Astrocyte of the hippocampus (primary cell): ENCODE data around the gene AHRR.
"Not testable (repeated sequence)": the region's sequence is repeated elsewhere in the genome, so short reads cannot be mapped to it uniquely, and the experiment has no call there.

Experiments used
- DNase-seq: peaks from one replicate; pipeline ENCODE4 v3.0.0; 2011; ENCODE audit warnings: low read depth, low spot score

AHRR gene

GRCh38 chr5:366541-367357, 45.2 kb downstream of the AHRR start:
- no peak for DNase-seq

DNA sequence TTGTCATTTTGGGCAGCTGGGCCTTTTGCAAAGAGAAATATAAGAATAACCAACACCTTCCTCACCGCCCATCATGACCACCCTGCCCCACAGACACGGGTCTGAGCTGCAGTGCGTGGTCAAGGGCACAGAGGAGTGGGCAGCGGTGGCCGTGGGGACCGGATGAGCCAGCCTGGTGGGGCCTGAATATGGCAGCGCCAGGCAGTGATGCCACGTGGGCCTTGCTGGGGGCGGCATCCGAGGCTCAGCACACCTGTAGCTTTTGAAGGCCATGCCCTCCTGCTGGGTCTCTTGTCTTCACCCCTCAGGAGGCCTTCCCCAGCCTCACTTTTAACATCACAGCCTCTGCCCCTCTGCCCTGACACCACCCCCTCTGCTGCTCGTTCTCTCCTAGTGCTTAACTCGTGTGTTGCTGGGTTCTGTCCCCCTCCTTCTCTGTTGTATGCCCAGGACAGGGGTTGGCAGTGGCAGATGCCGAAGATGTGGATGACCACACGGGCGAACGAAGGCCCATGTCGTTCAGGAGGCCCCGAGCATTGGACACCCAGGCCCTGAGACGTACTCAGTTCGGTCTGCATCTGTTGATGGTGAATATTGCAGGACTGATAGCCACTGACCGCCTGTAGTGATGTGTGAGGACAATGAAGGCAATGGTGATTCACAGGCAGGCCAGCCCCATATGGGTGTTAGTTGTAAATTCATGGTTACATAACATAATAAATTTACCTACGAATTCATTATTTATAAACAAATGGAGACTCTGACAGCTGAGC, 46.0 kb downstream of the AHRR start:
- DNase-seq = no peak

- no peak for DNase-seq
Observed at GRCh38 chr5:368183-369084, 46.9 kb downstream of the AHRR start.

DNA sequence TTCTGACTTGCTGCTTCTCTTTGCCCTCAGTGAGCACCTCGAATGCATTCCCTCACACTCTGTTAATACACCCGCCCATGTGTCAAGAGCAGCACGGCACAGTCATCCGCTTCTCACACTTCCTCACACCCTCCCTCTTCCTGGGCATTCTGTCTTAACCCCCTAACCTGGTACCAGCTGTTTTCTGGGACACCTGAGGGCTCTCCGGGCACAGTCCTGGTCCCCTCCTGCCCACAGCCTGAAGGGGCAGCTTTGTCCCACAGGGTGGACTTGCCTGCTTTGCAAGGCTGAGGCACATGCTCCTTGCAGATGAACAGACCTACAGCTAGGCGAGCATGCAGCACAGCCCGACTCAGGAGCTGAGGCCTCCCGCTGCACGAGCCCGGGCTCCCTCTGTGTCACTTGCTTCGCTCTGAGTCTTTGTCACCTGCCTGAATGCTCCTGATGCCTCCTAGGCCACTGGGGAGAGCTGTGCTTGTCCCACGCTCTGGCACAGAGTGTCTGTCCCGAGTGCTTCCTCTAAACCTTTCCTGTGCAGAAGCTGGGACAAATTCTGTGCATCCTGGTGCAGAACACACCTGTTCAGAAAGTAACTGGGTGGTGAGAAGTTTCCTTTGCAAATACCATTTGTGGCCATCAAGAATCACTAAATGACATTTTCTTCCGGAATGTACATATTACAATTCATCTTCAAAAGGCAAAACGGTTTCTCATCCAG, 47.8 kb downstream of the AHRR start:
- no peak for DNase-seq

DNA sequence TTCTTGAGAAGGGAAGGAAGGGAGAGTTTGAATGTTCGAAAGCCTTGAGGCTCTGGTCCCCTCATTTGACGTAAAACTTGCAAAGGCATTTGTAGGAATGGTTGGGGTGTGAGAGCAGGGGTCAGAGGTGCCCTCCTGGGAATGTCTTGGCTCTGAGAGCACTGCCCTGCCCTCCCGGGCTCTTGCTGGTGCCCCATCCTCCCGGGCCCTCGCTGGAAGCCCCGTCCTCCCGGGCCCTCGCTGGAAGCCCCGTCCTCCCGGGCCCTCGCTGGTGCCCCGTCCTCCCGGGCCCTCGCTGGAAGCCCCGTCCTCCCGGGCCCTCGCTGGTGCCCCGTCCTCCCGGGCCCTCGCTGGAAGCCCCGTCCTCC, 48.3 kb downstream of the AHRR start:
- not testable (repeated sequence) for DNase-seq

- no peak for DNase-seq
Observed at GRCh38 chr5:370311-370958, 48.9 kb downstream of the AHRR start.

GRCh38 chr5:370959-371810, 49.7 kb downstream of the AHRR start:
- DNase-seq = no peak

GRCh38 chr5:371811-372555, 50.5 kb downstream of the AHRR start:
- DNase-seq = no peak

GRCh38 chr5:372556-372995, 51.1 kb downstream of the AHRR start:
- DNase-seq = no peak

DNA sequence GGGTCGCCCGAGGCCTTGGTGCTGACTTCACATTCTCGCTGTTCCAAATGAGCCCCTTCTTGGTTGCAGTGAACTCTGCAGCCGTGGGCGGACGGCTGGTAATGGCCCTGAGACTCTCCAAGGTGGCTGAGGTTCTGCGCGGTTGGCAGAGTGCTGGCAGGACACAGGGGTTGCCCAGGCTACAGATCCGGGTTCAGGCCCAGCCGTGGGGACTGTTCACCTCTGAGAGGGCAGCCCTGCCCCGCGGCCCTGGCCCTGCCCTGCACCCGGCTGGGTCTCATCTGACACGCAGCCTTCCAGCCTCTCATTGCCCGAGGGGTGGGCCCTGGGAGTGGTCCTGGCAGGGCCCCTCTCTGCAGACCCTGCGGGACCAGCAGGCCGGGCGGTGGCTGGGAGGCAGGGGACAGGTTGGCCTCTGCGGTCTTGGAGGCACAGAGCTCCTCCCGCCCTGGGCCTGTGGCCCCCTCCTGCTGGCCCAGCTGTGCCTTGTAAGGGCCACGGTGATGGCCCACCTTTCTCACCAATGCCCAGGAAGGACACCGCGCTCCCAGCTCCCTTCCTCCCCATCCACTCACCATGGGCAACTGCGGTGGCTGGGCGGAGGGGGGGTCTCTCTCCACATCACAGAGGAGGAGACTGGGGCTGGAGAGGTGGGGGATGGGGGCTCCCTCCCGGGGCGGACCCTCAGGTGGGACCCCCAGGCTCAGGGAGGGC, 51.6 kb downstream of the AHRR start:
- no peak for DNase-seq

DNA sequence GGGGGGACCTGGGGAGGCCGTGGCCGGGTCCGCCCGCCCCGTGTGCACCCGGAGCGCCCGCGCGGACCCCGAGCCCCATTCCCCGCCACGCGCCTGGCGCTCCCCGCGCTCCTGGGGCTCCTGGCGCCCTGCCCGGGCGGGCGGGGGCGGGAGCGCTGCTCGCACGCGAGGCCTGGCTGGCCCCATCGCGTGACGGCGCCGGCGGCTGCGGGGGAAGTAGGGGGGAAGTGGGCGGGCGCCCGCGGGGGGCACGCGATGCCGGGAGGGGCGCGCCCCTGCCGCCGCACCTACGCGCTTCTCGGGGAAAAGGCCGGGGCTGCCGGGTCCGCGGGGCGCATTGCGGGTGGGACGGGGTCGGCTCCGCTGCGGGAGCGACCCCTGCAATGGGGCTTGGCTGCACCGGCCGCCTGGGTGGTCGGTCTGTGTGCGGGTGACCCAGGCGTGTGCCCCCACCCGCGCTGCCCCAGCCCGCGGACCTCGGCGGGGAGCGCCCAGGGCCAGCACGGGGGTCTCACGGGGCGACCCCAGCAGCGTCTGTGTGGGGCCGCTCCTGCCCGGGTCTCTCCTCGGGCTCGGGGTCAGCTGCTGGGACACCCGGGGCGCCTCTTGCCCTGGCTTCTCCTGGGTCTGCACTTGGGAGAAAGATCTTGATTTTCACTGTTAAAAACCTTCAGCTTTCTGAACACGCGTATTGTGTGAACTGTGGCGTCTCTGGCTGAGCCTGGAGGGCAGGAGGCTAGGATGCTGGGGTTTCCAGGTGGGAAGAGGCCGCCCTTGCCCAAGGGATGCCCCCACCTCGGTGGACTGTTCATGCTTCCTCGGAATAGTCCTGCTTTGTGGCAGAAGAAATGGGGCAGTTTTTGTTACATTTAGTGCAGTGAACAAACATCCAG, 52.4 kb downstream of the AHRR start:
- DNase-seq = peak; percentile 93

- no peak for DNase-seq
Observed at GRCh38 chr5:374631-375335, 53.3 kb downstream of the AHRR start.

DNA sequence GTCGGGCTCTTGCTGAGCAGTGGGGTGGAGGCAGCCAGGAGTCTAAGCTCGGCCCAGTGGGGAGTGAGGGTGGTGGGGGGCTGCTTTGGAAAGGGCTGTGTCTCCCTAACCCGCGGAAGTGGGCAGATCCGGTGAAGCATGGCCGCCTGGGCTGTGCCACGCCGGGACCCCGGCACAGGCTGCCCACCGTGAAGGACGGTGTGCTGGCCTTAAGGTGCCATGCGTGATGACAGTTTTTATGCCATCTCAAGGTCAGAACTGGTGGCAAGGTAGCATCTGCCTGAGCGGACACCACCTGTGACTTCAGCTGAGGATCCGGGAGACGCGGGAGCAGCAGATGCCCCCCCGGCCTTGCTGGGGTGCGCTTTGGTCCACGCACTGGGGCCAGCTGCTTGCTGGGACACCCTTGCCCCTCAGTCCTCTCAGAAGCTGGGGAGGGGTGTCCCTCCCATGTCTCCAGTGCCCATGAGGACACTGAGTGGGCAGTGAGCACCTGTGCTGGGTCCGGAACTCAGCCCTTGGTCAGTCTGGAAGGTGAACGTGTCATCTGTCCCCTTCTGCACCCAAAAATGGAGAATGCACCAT, 53.9 kb downstream of the AHRR start:
- DNase-seq = no peak

GRCh38 chr5:375921-376798, 54.6 kb downstream of the AHRR start:
- no peak for DNase-seq

DNA sequence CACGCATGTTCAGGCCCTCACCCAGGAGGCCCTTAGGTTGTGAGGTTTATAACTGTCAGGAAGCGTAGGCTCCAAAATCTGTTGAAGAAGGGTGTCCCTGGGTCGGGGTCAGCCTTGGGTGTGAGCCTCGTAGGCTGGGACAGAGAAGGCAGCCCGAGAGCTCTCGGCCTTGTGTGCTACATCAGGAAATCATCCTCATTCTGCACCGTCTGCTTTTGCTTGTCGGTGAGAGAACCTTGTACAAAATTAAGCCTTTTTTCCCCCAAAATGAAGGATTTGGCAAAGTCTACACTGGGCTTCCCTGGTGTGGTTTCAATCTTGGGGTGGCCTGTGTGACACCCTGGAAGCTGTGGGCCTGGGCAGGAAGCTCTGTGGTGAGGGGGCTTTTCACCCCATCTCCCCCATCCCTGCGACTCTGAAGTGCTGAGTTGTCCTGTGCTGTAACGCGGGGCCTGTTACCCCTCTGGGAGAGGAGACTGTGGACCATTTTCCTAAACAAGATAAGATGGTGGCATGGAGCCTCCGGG, 55.3 kb downstream of the AHRR start:
- DNase-seq = no peak
